ENCODE data around the gene TMEM127. TPM values are rescaled to one million over a fixed set of nuclear protein-coding genes. Genes with fewer than 3 reads are reported as not detected.

TMEM127 gene
- total RNA-seq (2021) (23.6 and 25.5 TPM in 2 replicates), Bru-seq, nascent RNA (percentile 68 among the genes with signal in this experiment), BruChase-seq, experiment 1, labeled RNA remaining after a 2-hour chase (percentile 77 among the genes with signal in this experiment), BruChase-seq, experiment 2, labeled RNA remaining after a 6-hour chase (percentile 89 among the genes with signal in this experiment)
- long read RNA-seq, full-length matches to known transcripts: 31 of 54 reads
- long read RNA-seq, partial matches to known transcripts: 3 of 54 reads
- long read RNA-seq, other reads (novel, unspliced or antisense): 20 of 54 reads

GRCh38 chr2:96265840-96266679 is at the start of gene TMEM127, which contains the start of gene CIAO1:
Gene TMEM127, minus strand, starts transcription at chr2:96265997. Its CDS starts 616 bp downstream, at chr2:96265381.
Gene CIAO1, plus strand, starts transcription at chr2:96266225. Its CDS starts 126 bp downstream, at chr2:96266351.
- Histone ChIP-seq H3K4me1 (ENCODE audit: insufficient read depth, low read length, poor library complexity, severe bottlenecking) (no peaks in the 10 kb centered on the region), H3K36me3 (ENCODE audit: insufficient read depth, low read length, poor library complexity, severe bottlenecking) (peaks cover 32% of the 10 kb centered on the region), H3K27me3 (replicated peaks; ENCODE audit: insufficient read depth, low read depth, low read length, poor library complexity) (no peaks in the 10 kb centered on the region), H3K27ac (ENCODE audit: low read depth, low read length, poor library complexity, severe bottlenecking) (peak within 1 kb of the TSS; percentile 85), H3K9me3 (ENCODE audit: low read depth, low read length, poor library complexity, severe bottlenecking) (no peaks in the 10 kb centered on the region), H3K4me3 (ENCODE audit: low read depth, low read length, poor library complexity, severe bottlenecking) (peak within 1 kb of the TSS; percentile 98)
- POLR2A ChIA-PET (ENCODE audit: low non-redundant PET): interaction anchor here (0.7 kb wide), 1 partner anchor 112 kb away, joined by 3 read pairs; no protein-coding TSS in a partner anchor
- intact Hi-C loops (cut with micrococcal nuclease; ENCODE audit: unreplicated experiment): loop anchor here (1.0 to 5.0 kb wide), 3 partner anchors 39 to 127 kb away; partner anchors contain the start of genes ASTL, SNRNP200 and STARD7
- TF ChIP-seq EZH2 (IDR thresholded peaks at IDR 0.05; ENCODE audit: borderline replicate concordance, low read depth, low read length, poor library complexity, severe bottlenecking): no peak
- TF ChIP-seq, protein P1, sequence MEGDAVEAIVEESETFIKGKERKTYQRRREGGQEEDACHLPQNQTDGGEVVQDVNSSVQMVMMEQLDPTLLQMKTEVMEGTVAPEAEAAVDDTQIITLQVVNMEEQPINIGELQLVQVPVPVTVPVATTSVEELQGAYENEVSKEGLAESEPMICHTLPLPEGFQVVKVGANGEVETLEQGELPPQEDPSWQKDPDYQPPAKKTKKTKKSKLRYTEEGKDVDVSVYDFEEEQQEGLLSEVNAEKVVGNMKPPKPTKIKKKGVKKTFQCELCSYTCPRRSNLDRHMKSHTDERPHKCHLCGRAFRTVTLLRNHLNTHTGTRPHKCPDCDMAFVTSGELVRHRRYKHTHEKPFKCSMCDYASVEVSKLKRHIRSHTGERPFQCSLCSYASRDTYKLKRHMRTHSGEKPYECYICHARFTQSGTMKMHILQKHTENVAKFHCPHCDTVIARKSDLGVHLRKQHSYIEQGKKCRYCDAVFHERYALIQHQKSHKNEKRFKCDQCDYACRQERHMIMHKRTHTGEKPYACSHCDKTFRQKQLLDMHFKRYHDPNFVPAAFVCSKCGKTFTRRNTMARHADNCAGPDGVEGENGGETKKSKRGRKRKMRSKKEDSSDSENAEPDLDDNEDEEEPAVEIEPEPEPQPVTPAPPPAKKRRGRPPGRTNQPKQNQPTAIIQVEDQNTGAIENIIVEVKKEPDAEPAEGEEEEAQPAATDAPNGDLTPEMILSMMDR (conservative IDR thresholded peaks at IDR 0.05; ENCODE audit: low read depth, low read length): peak; percentile 43
- CTCF ChIA-PET: interaction anchor here (0.5 to 0.6 kb wide), 2 partner anchors 58 to 244 kb away, joined by 3 to 5 read pairs; no protein-coding TSS in a partner anchor
- no TSS peak for BruUV-seq (replicated peaks)
- peak; percentile 99 for DNase-seq (ENCODE audit: low spot score)

DNA sequence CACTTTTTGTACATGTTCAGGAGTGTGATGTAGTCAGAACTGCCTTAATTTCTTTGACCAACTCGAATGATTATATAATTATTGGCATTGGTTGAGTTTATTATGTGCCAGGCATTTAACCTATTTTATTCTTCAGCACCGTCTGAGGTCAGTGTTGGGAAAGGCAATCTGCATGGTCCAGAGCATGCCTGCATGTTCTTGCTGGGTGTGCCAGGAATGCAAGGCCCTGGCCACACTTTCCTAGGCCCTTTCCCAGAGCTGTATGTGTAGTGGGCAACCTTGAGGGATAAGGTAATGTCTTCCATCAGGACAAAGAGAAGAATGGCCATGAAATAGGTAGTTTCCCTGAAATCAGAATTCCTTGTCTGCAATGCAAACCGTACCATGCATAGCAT is 49.2 kb upstream of the TMEM127 start:
- CTCF ChIA-PET: no interaction called here

DNA sequence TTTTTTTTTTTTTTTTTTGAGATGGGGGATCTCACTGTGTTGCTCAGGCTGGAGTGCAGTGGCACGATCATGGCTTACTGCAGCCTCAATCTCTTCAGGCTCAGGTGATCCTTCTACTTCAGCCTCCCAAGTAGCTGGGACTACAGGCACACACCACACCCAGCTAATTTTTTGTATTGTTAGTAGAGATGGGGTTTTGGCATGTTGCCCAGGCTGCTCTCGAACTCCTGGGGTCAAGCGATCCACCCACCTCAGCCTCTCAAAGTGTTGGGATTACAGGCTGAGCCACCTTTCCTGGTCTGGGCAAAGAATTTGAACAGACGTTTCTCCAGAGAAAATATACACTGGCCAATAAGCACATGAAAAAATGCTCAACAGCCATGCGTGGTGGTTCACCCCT is 42.5 kb upstream of the TMEM127 start:
- H3K4me1 ChIP-seq (ENCODE audit: insufficient read depth, low read length, poor library complexity, severe bottlenecking): peaks cover 15% of the 10 kb centered on the region
- no peak for TF ChIP-seq EZH2 (IDR thresholded peaks at IDR 0.05; ENCODE audit: borderline replicate concordance, low read depth, low read length, poor library complexity, severe bottlenecking)
- TF ChIP-seq, protein P1 (conservative IDR thresholded peaks at IDR 0.05; ENCODE audit: low read depth, low read length): no peak
- no peak overlapping the region for H3K4me3 ChIP-seq (ENCODE audit: low read depth, low read length, poor library complexity, severe bottlenecking)
- H3K27me3 ChIP-seq (replicated peaks; ENCODE audit: insufficient read depth, low read depth, low read length, poor library complexity): no peaks in the 10 kb centered on the region
- intact Hi-C loops (cut with micrococcal nuclease; ENCODE audit: unreplicated experiment): no loop called here
- H3K36me3 ChIP-seq (ENCODE audit: insufficient read depth, low read length, poor library complexity, severe bottlenecking): peaks cover 11% of the 10 kb centered on the region
- no TSS peak for BruUV-seq (replicated peaks)
- DNase-seq (ENCODE audit: low spot score): no peak
- ChIA-PET CTCF (no interaction called here), POLR2A (ENCODE audit: low non-redundant PET) (no interaction called here)
- no peak overlapping the region for H3K27ac ChIP-seq (ENCODE audit: low read depth, low read length, poor library complexity, severe bottlenecking)
- no peaks in the 10 kb centered on the region for H3K9me3 ChIP-seq (ENCODE audit: low read depth, low read length, poor library complexity, severe bottlenecking)

More for the DNA sequence above, 49.2 kb upstream of the TMEM127 start:
- BruUV-seq (replicated peaks): no TSS peak
- no peak overlapping the region for H3K27ac ChIP-seq (ENCODE audit: low read depth, low read length, poor library complexity, severe bottlenecking)
- no peaks in the 10 kb centered on the region for H3K27me3 ChIP-seq (replicated peaks; ENCODE audit: insufficient read depth, low read depth, low read length, poor library complexity)
- H3K4me3 ChIP-seq (ENCODE audit: low read depth, low read length, poor library complexity, severe bottlenecking): no peak overlapping the region
- peaks cover 7% of the 10 kb centered on the region for H3K4me1 ChIP-seq (ENCODE audit: insufficient read depth, low read length, poor library complexity, severe bottlenecking)
- intact Hi-C loops (cut with micrococcal nuclease; ENCODE audit: unreplicated experiment): no loop called here
- POLR2A ChIA-PET (ENCODE audit: low non-redundant PET): no interaction called here
- DNase-seq (ENCODE audit: low spot score): no peak
- TF ChIP-seq EZH2 (IDR thresholded peaks at IDR 0.05; ENCODE audit: borderline replicate concordance, low read depth, low read length, poor library complexity, severe bottlenecking): no peak
- TF ChIP-seq, protein P1 (conservative IDR thresholded peaks at IDR 0.05; ENCODE audit: low read depth, low read length): no peak
- no peaks in the 10 kb centered on the region for H3K9me3 ChIP-seq (ENCODE audit: low read depth, low read length, poor library complexity, severe bottlenecking)
- no peaks in the 10 kb centered on the region for H3K36me3 ChIP-seq (ENCODE audit: insufficient read depth, low read length, poor library complexity, severe bottlenecking)
